Stimulated activated CD4-positive, alpha-beta T cell treated with anti-CD3 and anti-CD28 coated beads, TNF-alpha, amount 100 ng/mL, for 1 hour (primary cell): ENCODE results near the gene KRTAP4-9.
"Not testable (repeated sequence)": the region's sequence is repeated elsewhere in the genome, so short reads cannot be mapped to it uniquely, and the experiment has no call there.

Experiments
- DNase-seq, 3 donors: peaks; one replicate each; pipeline ENCODE4 v3.0.0-alpha.2; 2020; ENCODE audit warnings: low read depth in 3 of 3, low spot score in 1 of 3

The KRTAP4-9 gene

GRCh38 chr17:41105347-41105746 is at the start of gene KRTAP4-9:
Gene KRTAP4-9, plus strand, starts transcription at chr17:41105389. Its CDS starts 0 bp downstream, at chr17:41105389.
- DNase-seq, result not testable (repeated sequence)

GRCh38 chr17:41057547-41057946 is 47.6 kb upstream of the KRTAP4-9 start:
- DNase-seq, result no peak

GRCh38 chr17:41058741-41059140 is 46.4 kb upstream of the KRTAP4-9 start:
- no peak for DNase-seq

GRCh38 chr17:41059276-41060051 is 45.7 kb upstream of the KRTAP4-9 start:
- not testable (repeated sequence) for DNase-seq

DNA sequence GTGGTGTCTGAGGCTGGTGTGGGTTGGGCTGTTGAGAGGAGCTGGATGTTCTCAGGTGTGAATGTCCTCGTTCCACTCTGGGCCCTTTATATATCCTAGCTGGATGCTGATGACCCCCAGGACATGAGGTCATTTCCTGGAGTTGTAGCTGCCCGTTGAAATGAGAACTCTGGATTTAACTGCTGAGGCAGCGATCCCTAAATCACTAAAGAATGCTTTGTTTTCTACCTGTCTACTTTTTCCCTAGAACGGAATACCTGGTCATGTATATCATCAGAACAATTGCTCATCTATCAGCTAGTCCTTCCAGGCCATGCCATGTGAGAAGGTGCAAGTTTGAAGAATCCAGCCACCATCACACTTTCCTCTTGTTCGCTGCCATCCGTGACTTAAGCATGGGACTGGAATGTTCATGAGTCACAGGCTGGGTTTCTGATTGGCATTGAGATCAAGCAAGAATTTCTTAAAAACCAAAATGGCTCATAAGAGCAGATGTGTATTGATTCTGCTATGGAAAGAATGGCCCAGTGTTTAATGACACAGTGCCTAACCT is 45.1 kb upstream of the KRTAP4-9 start, which contains the start of gene KRTAP2-3:
KRTAP2-3 (minus strand) TSS at position 63 of the 553 bp plus-strand sequence. CDS start 64 bp downstream, outside the sequence.
- no peak for DNase-seq

DNA sequence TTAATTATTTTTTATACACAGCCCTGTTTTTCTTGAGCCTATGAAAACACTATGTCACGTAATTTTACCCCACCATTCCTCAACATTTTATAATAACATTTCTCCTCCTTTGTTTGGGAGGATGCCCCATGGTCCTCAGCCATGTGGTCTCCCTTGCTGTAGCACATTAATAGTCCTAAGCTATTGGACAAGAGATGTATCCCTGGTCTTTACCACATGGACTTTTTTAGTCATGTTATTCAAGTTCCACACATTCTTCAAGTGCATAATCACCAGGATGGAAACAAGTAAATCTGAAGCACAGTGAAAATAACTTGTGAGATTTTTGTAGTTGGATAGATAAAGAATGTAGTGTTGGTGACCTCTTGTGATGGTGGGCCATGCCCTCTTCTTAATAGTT is 43.2 kb upstream of the KRTAP4-9 start:
- no peak for DNase-seq

- DNase-seq, result no peak
These were observed 41.7 kb upstream of the KRTAP4-9 start for GRCh38 chr17:41063449-41063848.

DNA sequence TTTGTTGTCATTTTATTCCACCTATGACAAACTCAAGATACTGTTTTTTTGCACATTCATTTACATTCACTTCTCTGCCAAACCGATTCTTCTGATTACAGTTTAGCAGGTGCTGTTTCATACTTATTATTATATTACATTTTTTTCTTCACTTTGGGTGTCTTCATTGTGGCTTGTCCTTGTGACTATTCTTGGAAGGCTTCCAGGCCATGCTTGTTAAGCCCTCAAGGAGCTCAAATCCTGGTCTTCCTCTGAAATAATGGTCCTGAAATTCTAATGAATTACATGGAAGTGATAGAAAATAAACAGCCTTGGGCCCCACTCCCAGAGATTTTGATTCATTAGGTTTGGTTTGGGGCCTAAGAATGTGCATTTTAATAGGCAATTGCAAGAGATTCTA is 40.9 kb upstream of the KRTAP4-9 start:
- DNase-seq, result no peak

GRCh38 chr17:41065016-41065689 is 40.0 kb upstream of the KRTAP4-9 start:
- DNase-seq, result not testable (repeated sequence)

DNA sequence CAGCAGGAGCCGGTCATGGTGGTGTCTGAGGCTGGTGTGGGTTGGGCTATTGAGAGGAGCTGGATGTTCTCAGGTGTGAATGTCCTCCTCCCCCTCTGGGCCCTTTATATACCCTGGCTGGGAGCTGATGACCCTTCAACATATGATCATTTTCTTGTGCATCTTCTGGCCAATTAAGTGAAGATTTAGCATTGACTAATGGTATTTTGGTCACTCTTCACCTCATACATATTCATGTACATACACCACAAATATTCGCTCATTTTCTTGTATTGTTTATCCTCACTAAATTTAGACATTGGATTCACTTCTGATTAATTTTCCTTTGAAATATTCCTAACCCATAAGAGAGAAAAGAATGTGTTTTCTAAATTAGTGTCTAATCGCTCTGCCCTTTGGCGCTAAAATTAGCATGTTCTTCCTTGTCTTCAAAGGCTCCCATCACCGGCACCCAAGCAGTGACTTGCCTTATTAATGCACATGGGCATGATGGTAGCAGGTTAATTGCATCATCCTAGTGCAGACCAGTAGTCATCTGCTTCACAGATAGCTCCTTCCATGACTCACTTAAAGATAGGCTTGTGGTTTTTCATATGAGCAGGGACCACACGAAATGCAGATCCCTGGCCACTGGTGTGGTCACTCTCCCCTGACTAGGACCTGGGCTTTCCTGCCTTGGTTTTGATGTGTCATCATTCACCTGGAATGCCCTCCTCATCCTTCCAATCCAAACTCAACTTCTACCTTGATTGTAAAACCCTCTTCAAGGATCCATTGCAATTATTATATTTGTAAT is 39.2 kb upstream of the KRTAP4-9 start, which contains the start of gene KRTAP2-4:
KRTAP2-4 (minus strand) TSS at position 51 of the 796 bp plus-strand sequence; CDS start at position 17, 34 bp downstream.
- DNase-seq, result no peak

DNA sequence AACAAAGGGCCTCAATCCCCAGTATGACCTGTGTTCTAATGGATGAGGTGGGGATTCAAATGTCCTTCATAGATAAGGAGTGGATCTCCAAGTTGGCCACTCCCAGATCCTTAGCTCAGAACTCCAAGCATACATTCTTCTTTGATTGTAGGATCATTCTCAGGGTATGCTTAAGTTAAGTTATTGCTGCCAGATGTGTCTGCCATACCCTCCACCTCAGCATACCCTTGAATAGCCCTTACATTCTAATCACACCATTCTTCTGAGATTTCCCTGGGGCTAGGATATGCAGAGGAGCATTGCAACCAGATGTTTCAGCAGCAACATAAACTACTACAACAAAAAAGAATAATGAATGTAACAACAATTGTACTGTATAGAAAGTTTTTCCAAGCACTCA is 37.9 kb upstream of the KRTAP4-9 start:
- DNase-seq, result no peak

- no peak for DNase-seq
These were observed 36.2 kb upstream of the KRTAP4-9 start for GRCh38 chr17:41069031-41069430.

GRCh38 chr17:41071606-41072360 is 33.4 kb upstream of the KRTAP4-9 start:
- no peak for DNase-seq

DNA sequence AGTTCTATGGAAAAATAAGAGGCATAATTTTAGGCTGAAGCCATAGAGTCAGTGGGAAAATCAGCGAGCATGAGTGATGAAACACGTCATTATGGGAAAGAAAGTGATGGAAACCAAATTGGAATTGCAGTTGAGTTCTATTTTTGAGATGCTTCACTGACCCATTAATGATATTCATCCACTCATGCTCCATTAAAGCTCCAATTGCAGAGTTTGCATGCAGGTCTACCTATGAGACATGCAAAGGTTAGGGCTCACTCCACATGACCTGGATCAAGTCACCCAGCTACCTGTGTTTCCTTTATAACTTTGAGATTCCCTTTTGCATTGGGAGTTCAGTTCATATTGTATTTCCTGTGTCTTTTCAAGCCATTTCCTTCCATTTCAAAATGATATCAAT is 31.5 kb upstream of the KRTAP4-9 start:
- DNase-seq, result no peak

DNA sequence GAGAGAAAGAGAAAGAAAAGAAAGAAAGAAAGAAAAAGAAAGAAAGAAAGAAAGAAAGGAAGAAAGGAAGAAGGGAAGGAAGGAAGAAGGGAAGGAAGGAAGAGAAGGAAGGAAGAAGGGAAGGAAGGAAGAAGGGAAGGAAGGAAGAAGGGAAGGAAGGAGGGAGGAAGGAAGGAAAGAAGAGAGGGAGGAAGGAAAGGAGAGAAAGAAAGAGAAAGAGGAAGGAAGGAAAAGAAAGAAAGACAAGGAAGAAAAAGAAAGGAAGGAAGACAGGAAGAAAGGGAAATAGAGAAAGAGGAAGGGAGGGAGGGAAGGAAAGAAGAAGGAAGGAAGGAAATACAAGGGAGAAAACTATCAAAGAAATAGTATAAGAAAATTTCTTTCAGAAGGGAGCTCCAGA is 28.4 kb upstream of the KRTAP4-9 start:
- DNase-seq, result no peak

DNA sequence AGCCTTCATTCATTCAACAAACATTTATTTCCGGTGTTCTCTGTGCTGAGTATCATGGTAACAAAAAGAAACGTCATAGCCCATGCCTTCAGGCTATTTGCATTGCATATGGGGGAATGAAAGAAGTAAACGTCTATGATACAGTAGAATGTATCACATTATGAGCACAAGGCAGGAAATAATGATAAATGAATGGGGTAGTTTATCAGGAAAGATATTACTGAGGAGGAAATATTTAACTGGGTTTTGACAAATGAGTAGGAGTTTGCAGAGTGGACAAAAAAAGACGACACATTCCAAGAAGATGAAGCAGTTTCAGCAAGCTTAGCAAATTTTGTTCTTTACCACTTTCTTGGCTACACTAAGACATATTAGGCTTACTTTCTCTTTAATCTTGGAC is 22.6 kb upstream of the KRTAP4-9 start:
- no peak for DNase-seq

- not testable (repeated sequence) for DNase-seq
These were observed 21.8 kb upstream of the KRTAP4-9 start for GRCh38 chr17:41083427-41083826.

DNA sequence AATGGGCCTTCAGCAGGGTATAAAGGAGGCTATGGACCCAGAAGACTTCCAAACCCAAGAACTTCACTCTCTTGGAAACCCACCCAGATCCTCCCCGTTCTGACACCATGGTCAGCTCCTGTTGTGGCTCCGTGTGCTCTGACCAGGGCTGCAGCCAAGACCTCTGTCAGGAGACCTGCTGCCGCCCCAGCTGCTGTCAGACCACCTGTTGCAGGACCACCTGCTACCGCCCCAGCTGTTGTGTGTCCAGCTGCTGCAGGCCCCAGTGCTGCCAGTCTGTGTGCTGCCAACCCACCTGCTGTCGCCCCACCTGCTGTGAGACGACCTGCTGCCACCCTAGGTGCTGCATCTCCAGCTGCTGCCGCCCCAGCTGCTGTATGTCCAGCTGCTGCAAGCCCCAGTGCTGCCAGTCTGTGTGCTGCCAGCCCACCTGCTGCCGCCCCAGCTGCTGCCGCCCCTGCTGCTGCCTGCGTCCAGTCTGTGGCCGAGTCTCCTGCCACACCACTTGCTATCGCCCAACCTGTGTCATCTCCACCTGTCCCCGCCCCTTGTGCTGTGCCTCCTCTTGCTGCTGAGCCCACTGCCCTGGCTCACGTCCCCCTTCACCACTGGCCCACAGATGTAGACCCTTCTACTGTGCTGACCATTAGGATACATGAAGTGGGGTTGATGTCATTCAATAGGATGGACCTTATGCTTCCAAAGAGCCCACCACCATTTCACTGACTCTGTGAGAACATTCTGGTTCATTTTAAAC is 20.9 kb upstream of the KRTAP4-9 start, which contains the start of gene KRTAP4-7:
KRTAP4-7 (plus strand) TSS at position 51 of the 757 bp plus-strand sequence; CDS start at position 108, 57 bp downstream.
- DNase-seq, result not testable (repeated sequence)

DNA sequence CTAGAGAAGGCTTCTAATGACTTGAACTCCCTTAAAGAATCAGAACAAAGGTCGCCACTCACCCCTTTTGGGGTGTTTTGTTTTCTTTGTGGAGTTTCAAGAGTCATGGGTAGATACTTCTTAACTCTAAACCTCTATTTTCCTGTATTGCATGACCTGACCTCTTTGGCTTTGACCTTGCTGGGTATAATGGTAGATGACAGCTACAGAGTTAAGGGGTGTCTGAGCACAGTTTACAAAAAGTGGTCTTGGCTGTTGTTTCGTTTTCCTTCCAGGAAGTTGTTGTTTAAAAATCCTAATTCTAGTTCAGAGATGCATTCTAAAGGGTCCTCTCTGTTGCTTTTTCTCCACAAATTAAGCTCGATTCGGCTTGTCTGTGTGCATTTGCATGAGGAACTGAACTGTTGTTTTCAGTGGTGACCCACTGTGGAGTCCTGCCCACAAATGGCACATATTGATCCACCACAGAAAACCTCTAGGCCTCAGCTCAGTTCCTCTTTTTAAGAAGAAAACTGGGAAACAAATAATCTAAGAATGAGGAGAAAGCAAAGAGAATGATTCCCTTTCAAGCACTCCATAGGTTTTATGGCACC is 16.3 kb upstream of the KRTAP4-9 start:
- not testable (repeated sequence) for DNase-seq
